Liver (tissue), 3 donors: Measurements from ENCODE around the gene ACSF2.

Experiments
- CTCF ChIP-seq: fragments of 150-350 bp; IDR thresholded peaks from 2 replicates; pipeline ENCODE4 v1.5.1; 2017; ENCODE audit warnings: improper control_type of control experiment, low read depth, low read length; ENCODE audit not compliant: missing input control
- RAD21 ChIP-seq, 2 donors: IDR thresholded peaks; 2 replicates each; pipeline ENCODE4 v1.6.1; 2016; ENCODE audit warnings: antibody characterized with exemption in 2 of 2, mild to moderate bottlenecking in 2 of 2
- donor health status: healthy.
- donor health status: healthy.

GRCh38 chr17:50482516-50482915, 56.5 kb downstream of the ACSF2 start:
- TF ChIP-seq RAD21 (IDR thresholded peaks at IDR 0.05) (peak; percentile 97), CTCF (peak; percentile 94)
